IPS-20b (cell line): ENCODE data around the gene ITGA11.

Experiments used
- H3K27ac ChIP-seq: one replicate; pipeline ENCODE4 v1.5.1; 2013; ENCODE audit warnings: low read length
- H3K27me3 ChIP-seq: 2 replicates; pipeline ENCODE4 v1.6.1; 2013; ENCODE audit warnings: mild to moderate bottlenecking, low read length, inconsistent platforms; ENCODE audit not compliant: insufficient read depth
- H3K36me3 ChIP-seq: 2 replicates; pipeline ENCODE4 v1.6.1; 2013; ENCODE audit warnings: low read depth, mild to moderate bottlenecking, inconsistent platforms, low read length, moderate library complexity; ENCODE audit not compliant: insufficient read depth
- H3K4me1 ChIP-seq: 2 replicates; pipeline ENCODE4 v1.6.1; 2013; ENCODE audit warnings: mild to moderate bottlenecking, control low read depth, inconsistent platforms, low read length, moderate library complexity; ENCODE audit not compliant: insufficient read depth
- H3K4me3 ChIP-seq: 2 replicates; pipeline ENCODE4 v1.5.1; 2013; ENCODE audit warnings: mild to moderate bottlenecking, low read length, inconsistent platforms
- H3K9ac ChIP-seq: 2 replicates; pipeline ENCODE4 v1.6.1; 2013; ENCODE audit warnings: low read depth, mild to moderate bottlenecking, inconsistent platforms, low read length, moderate library complexity
- H3K9me3 ChIP-seq: 2 replicates; pipeline ENCODE4 v1.6.1; 2013; ENCODE audit warnings: mild to moderate bottlenecking, low read depth, low read length, inconsistent platforms; ENCODE audit not compliant: insufficient read depth

Gene ITGA11

GRCh38 chr15:68364660-68365035 is 67.3 kb downstream of the ITGA11 start:
- H3K27ac ChIP-seq, result no peak overlapping the region
- no peak overlapping the region for H3K9ac ChIP-seq
- H3K9me3 ChIP-seq, result no peaks in the 10 kb centered on the region
- no peaks in the 10 kb centered on the region; the same call in 1 of the 2 replicates for H3K4me1 ChIP-seq
- no peaks in the 10 kb centered on the region for H3K36me3 ChIP-seq
- no peak overlapping the region for H3K4me3 ChIP-seq
- H3K27me3 ChIP-seq, result no peaks in the 10 kb centered on the region

GRCh38 chr15:68364028-68364659 is 67.8 kb downstream of the ITGA11 start:
- H3K27me3 ChIP-seq, result no peaks in the 10 kb centered on the region
- no peak overlapping the region for H3K4me3 ChIP-seq
- H3K9ac ChIP-seq, result no peak overlapping the region
- no peaks in the 10 kb centered on the region for H3K36me3 ChIP-seq
- H3K27ac ChIP-seq, result no peak overlapping the region
- no peaks in the 10 kb centered on the region for H3K9me3 ChIP-seq
- H3K4me1 ChIP-seq, result no peaks in the 10 kb centered on the region; the same call in 1 of the 2 replicates

GRCh38 chr15:68363353-68363752 is 68.6 kb downstream of the ITGA11 start:
- H3K27ac ChIP-seq, result no peak overlapping the region
- no peaks in the 10 kb centered on the region; the same call in 1 of the 2 replicates for H3K4me1 ChIP-seq

GRCh38 chr15:68362537-68363126 is 69.3 kb downstream of the ITGA11 start:
- no peaks in the 10 kb centered on the region for H3K9me3 ChIP-seq
- H3K27me3 ChIP-seq, result no peaks in the 10 kb centered on the region
- no peak overlapping the region for H3K27ac ChIP-seq
- no peaks in the 10 kb centered on the region for H3K36me3 ChIP-seq
- H3K4me1 ChIP-seq, result no peaks in the 10 kb centered on the region; the same call in 1 of the 2 replicates
- H3K9ac ChIP-seq, result no peak overlapping the region
- H3K4me3 ChIP-seq, result no peak overlapping the region

More at GRCh38 chr15:68363353-68363752, 68.6 kb downstream of the ITGA11 start:
- no peak overlapping the region for H3K9ac ChIP-seq
- H3K27me3 ChIP-seq, result no peaks in the 10 kb centered on the region
- no peaks in the 10 kb centered on the region for H3K9me3 ChIP-seq
- H3K36me3 ChIP-seq, result no peaks in the 10 kb centered on the region
- H3K4me3 ChIP-seq, result no peak overlapping the region

GRCh38 chr15:68360721-68361120 is 71.2 kb downstream of the ITGA11 start:
- H3K9me3 ChIP-seq, result peaks cover 8% of the 10 kb centered on the region
- no peak overlapping the region for H3K27ac ChIP-seq
- H3K27me3 ChIP-seq, result no peaks in the 10 kb centered on the region
- no peak overlapping the region for H3K4me3 ChIP-seq
- H3K4me1 ChIP-seq, result no peaks in the 10 kb centered on the region
- H3K36me3 ChIP-seq, result no peaks in the 10 kb centered on the region
- H3K9ac ChIP-seq, result no peak overlapping the region

GRCh38 chr15:68356778-68357177 is 75.2 kb downstream of the ITGA11 start:
- Histone ChIP-seq H3K9me3 (peaks cover 8% of the 10 kb centered on the region), H3K27ac (no peak overlapping the region), H3K36me3 (no peaks in the 10 kb centered on the region), H3K4me1 (no peaks in the 10 kb centered on the region), H3K27me3 (no peaks in the 10 kb centered on the region), H3K9ac (no peak overlapping the region), H3K4me3 (no peak overlapping the region)

GRCh38 chr15:68354923-68355322 is 77.0 kb downstream of the ITGA11 start:
- H3K9me3 ChIP-seq, result peaks cover 8% of the 10 kb centered on the region
- H3K36me3 ChIP-seq, result no peaks in the 10 kb centered on the region
- no peak overlapping the region for H3K9ac ChIP-seq
- H3K27ac ChIP-seq, result no peak overlapping the region
- no peaks in the 10 kb centered on the region for H3K27me3 ChIP-seq
- H3K4me1 ChIP-seq, result no peaks in the 10 kb centered on the region
- H3K4me3 ChIP-seq, result no peak overlapping the region

- Histone ChIP-seq H3K27ac (no peak overlapping the region), H3K9me3 (peaks cover 8% of the 10 kb centered on the region), H3K36me3 (no peaks in the 10 kb centered on the region), H3K4me1 (no peaks in the 10 kb centered on the region), H3K9ac (no peak overlapping the region), H3K27me3 (no peaks in the 10 kb centered on the region), H3K4me3 (no peak overlapping the region)
These were observed 77.7 kb downstream of the ITGA11 start for GRCh38 chr15:68354268-68354667.

- H3K27ac ChIP-seq, result no peak overlapping the region
- no peaks in the 10 kb centered on the region for H3K4me1 ChIP-seq
These were observed 78.4 kb downstream of the ITGA11 start for GRCh38 chr15:68353421-68354135.

GRCh38 chr15:68352401-68353062 is 79.4 kb downstream of the ITGA11 start:
- Histone ChIP-seq H3K4me3 (no peak overlapping the region), H3K36me3 (no peaks in the 10 kb centered on the region), H3K9ac (no peak overlapping the region), H3K9me3 (peaks cover 8% of the 10 kb centered on the region), H3K4me1 (no peaks in the 10 kb centered on the region), H3K27me3 (no peaks in the 10 kb centered on the region), H3K27ac (no peak overlapping the region)

More at GRCh38 chr15:68353421-68354135, 78.4 kb downstream of the ITGA11 start:
- H3K36me3 ChIP-seq, result no peaks in the 10 kb centered on the region
- H3K9me3 ChIP-seq, result peaks cover 8% of the 10 kb centered on the region
- H3K27me3 ChIP-seq, result no peaks in the 10 kb centered on the region
- no peak overlapping the region for H3K4me3 ChIP-seq
- H3K9ac ChIP-seq, result no peak overlapping the region

GRCh38 chr15:68349151-68349550 is 82.8 kb downstream of the ITGA11 start:
- Histone ChIP-seq H3K9me3 (no peaks in the 10 kb centered on the region), H3K27ac (no peak overlapping the region), H3K27me3 (no peaks in the 10 kb centered on the region), H3K4me3 (no peak overlapping the region), H3K9ac (no peak overlapping the region), H3K36me3 (no peaks in the 10 kb centered on the region), H3K4me1 (no peaks in the 10 kb centered on the region)
